GM18502 (cell line): Measurements from ENCODE around the gene SSBP4.
"Not testable (repeated sequence)": the region's sequence is repeated elsewhere in the genome, so short reads cannot be mapped to it uniquely, and the experiment has no call there.

Source experiments
- ATAC-seq: cut with Tn5 transposase; IDR thresholded peaks from one replicate; pipeline ENCODE4 v1.9.1; 2021; ENCODE audit warnings: mild to moderate bottlenecking; ENCODE audit not compliant: unreplicated experiment, poor library complexity

The SSBP4 gene

DNA sequence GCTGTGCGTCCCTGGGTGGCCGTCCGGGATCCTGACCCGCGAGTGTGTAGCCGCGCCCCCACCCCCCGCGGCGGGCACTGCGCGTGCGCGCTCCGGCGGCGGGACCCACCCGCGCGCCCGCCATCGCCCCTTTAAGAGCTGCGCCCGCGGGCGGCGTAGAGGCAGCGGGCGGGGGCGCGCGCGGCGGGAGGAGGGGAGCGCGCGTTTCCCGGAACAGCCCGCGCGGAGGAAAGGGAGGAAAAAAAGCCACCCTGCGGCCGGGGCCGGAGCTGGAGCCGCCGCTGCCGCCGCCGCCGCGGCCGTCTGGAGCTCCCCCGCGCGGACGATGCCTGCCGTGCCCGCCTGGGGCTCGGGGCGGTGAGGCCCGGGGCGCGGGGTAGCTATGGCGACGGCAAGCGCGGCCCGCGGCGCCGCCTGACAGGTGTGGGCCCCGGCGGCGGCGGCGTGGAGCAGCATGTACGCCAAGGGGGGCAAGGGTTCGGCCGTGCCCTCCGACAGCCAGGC, at the start of gene SSBP4:
TSS of gene SSBP4 (plus strand) at position 204 of the 504 bp plus-strand sequence. CDS start at position 455, 251 bp downstream.
- peak; percentile 44 for ATAC-seq

DNA sequence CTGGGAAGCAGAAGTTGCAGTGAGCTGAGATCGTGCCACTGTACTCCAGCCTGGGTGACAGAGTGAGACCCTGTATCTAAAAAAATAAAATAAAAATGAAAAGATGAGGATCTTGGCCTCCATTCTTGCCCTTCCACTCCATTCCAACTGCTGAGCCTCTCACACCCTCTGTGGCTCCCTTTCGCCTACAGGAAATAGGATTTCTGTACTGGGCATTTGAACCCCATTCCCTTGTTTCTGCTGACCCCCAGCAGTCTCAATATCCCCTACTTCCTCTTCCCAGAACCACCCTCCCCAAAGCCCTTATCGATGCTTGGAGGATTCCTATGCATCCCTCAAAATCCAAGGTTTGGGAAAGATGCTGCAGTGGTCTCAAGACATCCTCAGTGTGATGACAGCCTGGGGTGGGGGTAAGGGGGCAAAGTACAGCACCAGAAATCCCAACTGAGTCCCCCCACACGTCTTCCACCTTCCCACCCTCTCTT, 45.7 kb upstream of the SSBP4 start:
- no peak for ATAC-seq

DNA sequence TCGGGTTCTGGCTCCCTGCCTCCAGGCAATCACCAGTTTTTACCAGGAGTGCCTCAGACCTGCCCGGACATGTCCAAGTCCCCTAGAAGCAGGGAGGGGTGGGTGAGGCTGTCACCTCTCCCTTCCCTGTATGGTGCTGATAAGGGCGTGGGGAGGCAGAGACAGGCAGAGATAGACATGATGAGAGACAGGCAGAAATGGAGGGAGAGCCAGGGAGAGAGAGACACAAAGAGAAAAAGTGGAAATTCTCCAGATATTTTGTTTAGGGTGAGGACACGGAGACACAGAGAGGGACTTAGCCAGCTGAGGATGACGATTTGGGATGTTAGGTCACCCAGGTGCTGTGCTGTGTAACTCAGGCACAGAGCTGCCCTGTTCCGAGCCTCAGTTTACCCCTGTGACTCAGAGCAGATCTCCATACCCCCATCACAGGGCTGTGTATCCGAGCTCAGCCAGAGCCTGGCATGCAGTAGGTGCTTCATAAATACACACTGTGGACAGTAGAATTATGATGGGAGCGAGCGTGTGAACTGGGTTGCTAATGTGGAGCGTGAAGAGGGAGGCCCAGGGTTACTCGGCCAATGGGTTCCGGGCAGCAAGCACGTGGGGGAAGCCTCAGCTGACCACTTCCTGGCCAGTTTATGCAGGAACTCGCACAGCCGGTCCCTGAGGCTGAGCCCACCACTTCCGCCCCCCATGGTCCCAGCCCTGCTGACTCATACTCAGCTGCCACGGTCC, 45.1 kb upstream of the SSBP4 start:
- peak; percentile 77 for ATAC-seq

DNA sequence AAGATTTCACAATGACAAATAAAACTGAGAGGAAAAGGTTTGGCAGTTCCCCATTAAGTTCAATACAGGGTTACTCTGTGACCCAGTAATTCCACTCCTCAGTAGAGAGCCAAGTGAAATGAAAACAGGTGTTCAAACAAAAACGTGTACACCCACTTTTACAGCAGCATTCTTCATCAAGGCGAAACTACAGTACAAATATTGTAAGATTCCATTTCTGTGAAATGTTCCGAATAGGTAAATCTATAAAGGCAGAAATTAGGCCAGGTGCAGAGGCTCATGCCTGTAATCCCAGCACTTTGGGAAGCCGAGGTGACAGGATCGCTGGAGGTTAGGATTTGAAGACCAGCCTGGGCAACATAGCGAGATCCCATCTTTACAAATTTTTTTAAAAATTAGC, 42.2 kb upstream of the SSBP4 start:
- ATAC-seq, result no peak

DNA sequence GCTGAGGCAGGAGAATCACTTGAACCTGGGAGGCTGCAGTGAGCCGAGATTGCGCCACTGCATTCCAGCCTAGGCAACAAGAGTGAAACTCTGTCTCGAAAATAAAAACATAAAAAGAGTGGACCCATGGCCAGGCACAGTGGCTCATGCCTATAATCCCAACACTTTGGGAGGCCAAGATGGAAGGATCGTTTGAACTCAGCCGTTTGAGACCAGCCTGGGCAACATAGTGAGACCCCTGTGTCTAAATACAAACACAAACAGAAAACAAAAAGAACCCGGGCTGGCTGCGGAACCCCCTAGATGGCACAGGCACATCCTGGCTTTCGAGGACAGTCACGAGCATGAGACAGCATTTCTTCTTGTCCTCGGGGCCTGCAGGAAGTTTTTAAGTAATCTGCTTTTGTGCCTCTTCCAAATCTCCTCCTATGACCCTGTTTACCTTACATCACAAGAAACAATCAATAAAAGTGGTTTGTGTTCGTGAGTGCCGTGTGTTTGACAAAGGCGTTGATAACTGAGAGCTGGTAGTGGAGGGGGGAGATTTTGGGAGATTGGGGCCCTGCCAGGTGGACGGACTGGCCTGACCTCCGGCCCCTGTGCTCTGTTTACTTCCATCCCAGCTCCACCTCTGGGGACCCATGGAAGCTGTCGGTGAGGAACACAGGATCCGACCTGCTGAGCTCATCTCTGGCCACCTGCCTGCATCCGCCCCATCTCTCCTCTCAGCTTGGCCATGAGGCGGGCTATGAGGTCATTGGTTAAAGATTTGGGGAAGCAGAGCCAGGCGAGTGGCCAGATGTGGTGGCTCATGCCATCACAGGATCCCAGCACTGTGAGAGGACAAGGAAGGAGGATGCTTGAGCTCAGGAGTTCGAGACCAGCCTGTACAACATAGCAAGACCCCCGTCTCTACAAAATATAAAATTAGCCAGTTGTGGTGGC, 39.1 kb upstream of the SSBP4 start:
- no peak for ATAC-seq

DNA sequence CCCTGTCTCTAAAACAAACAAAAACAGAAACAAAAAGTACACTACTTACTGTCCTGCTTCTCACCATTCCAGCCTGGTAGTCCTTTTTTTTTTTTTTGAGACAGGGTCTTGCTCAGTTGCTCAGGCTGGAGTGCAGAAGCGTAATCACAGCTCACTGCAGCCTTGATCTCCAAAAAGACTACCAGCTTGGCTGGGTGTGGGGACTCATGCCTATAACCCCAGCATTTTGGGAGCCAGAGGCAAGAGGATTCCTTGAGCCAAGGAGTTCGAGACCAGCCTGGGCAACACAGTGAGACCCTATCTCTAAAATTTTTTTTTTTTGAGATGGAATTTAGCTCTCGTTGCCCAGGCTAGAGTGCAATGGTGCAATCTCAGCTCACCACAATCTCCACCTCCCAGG, 38.4 kb upstream of the SSBP4 start:
- no peak for ATAC-seq

DNA sequence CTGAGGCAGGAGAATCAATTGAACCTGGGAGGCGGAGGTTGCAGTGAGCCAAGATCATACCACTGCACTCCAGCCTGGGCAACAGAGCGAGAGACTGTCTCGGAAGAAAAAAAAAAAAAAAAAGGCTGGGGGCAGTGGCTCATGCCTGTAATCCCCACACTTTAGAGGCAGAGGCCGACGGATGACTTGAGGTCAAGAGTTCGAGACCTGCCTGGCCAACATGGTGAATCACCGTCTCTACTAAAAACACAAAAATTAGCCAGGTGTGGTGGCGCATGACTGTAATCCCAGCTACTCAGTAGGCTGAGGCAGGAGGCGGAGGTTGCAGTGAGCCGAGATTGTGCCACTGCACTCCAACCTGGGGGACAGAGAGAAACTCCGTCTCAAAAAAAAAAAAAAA, 35.6 kb upstream of the SSBP4 start:
- ATAC-seq, result not testable (repeated sequence)

DNA sequence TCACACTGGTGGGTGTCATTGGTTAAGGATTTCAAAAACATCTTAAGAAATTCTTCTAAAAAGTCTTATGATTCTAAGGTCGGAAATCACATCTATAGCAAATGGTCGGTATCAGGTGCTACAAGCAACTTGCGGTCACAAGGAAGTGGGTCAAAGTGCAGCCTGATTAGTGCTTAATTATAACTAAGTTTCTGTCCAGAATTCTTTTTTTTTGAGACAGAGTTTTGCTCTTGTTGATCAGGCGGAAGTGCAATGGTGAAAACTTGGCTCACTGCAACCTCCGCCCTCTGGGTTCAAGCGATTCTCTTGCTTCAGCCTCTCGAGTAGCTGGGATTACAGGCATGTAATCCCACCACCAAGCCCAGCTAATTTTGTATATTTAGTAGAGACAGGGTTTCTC, 34.4 kb upstream of the SSBP4 start:
- ATAC-seq, result no peak

DNA sequence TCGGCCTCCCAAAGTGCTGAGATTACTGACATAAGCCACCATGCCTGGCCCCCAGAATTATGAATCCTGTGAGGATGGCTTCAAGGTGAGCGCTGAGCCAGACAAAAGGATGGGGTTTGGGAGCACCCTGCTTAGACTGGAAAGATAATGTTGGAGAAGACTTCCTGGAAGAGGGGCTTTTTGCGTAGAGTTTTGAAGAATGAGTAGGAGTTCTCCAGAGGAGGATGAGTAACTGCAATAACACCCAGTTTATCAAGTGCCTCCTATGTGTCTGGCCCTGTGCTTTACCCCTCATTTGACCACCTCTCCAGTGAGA, 33.9 kb upstream of the SSBP4 start:
- no peak for ATAC-seq

DNA sequence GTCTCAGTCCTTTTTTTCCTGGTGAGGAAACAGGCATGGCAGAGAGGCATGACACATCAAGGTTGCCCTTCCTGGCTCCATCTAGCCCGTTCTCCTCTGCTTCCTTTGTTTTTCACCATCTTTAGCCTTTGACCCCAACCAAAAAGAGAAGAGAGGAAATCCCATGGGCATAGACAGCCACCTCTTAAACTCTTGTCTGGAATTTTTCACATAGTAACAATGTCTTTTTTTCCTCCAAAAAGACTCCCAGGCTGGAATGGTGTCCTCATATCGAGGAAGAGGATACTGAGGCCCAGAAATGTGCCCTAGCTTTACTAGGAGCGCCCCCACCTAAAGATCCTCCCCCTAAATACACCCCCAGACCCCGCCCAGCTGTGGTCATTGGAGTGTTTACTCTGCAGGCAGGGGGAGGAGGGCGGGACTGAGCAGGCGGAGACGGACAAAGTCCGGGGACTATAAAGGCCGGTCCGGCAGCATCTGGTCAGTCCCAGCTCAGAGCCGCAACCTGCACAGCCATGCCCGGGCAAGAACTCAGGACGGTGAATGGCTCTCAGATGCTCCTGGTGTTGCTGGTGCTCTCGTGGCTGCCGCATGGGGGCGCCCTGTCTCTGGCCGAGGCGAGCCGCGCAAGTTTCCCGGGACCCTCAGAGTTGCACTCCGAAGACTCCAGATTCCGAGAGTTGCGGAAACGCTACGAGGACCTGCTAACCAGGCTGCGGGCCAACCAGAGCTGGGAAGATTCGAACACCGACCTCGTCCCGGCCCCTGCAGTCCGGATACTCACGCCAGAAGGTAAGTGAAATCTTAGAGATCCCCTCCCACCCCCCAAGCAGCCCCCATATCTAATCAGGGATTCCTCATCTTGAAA, 33.3 kb upstream of the SSBP4 start, which contains the start of gene GDF15:
TSS of gene GDF15 (plus strand) at position 484 of the 868 bp plus-strand sequence. CDS start at position 516, 32 bp downstream.
- ATAC-seq, result no peak

DNA sequence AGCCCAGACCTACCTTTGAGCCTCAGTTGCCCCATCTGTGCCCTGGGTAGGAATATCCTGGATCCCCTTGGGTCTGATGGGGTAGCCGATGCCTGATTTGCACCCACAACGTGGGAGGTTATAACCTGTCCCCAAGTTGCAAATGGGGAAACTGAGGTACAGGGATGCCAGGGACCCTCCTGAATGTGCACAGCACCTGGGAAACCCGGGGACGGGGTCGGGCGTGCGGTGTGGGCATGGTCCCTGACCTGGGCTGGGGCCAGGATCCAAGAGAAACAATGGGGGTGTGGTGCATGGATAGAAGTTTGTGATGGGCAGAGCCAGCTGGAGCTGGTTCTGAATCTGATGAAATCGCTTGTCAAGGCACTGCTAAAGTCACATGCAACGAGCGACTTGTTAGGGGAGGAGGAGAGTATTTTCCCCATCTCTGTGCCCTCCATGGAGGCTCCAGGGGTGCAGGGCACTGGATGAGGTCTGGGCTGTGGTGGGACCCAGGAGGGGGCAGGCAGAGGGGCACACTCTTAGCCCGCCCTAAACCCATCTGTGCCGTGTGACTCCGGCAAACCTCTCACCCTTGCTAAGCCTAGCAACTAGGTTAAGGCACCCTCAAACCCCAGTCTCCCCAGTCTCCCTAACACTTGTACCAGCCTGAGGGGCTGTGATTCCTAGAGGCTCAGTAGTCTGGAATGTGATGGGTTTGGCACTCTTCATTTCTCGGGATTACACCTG, 32.5 kb upstream of the SSBP4 start:
- ATAC-seq, result no peak

DNA sequence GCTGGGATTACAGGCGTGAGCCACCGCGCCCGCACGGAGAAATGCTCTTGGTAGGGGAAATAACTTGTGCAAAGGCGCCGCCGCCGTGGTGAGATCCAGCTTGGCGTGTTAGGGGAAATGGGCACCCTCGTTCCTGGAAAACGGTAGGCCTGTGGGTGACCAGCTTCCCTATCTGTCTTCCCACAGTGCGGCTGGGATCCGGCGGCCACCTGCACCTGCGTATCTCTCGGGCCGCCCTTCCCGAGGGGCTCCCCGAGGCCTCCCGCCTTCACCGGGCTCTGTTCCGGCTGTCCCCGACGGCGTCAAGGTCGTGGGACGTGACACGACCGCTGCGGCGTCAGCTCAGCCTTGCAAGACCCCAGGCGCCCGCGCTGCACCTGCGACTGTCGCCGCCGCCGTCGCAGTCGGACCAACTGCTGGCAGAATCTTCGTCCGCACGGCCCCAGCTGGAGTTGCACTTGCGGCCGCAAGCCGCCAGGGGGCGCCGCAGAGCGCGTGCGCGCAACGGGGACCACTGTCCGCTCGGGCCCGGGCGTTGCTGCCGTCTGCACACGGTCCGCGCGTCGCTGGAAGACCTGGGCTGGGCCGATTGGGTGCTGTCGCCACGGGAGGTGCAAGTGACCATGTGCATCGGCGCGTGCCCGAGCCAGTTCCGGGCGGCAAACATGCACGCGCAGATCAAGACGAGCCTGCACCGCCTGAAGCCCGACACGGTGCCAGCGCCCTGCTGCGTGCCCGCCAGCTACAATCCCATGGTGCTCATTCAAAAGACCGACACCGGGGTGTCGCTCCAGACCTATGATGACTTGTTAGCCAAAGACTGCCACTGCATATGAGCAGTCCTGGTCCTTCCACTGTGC, 30.9 kb upstream of the SSBP4 start:
- peak; percentile 75 for ATAC-seq

DNA sequence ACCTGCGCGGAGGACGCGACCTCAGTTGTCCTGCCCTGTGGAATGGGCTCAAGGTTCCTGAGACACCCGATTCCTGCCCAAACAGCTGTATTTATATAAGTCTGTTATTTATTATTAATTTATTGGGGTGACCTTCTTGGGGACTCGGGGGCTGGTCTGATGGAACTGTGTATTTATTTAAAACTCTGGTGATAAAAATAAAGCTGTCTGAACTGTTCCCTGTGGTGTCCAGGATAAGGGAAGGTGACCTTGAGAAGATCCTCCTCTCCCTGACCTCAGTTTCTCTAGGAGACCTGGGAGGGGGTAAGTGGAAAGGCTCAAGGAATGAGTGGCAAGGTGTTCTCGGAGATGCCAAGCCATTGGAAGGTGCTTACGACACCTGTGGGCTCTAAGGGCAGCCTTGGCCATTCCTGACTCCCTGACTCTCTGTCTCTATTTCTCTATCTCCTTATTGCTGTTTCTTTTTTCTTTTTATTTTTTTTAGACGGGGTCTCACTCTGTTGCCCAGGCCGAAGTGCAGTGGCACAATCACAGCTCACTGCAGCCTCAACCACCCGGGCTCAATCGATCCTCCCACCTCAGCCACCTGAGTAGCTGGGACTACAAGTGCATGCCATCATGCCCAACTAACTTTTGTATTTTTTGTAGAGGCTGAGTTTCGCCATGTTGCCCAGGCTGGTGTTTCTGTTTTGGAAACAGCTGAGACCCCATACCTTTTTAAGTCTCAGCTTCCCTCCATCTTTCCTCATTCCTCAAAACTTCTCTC, 30.1 kb upstream of the SSBP4 start:
- no peak for ATAC-seq

DNA sequence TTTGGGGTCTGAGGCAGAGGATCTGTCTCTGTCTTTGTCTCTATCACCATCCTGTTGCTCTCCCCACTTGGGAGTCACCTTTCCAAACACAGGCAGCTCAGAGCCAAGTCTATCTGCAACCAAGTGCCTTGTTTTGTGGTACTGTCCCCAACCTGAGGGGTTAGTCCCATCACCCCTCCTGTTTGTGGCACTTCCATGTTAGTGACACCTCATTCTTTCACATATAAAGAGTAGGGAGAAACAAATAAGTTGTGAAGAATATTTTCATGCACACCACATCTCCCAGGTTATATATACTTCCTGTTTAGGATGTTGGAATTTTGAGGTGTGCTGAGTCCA, 29.5 kb upstream of the SSBP4 start:
- ATAC-seq, result no peak

DNA sequence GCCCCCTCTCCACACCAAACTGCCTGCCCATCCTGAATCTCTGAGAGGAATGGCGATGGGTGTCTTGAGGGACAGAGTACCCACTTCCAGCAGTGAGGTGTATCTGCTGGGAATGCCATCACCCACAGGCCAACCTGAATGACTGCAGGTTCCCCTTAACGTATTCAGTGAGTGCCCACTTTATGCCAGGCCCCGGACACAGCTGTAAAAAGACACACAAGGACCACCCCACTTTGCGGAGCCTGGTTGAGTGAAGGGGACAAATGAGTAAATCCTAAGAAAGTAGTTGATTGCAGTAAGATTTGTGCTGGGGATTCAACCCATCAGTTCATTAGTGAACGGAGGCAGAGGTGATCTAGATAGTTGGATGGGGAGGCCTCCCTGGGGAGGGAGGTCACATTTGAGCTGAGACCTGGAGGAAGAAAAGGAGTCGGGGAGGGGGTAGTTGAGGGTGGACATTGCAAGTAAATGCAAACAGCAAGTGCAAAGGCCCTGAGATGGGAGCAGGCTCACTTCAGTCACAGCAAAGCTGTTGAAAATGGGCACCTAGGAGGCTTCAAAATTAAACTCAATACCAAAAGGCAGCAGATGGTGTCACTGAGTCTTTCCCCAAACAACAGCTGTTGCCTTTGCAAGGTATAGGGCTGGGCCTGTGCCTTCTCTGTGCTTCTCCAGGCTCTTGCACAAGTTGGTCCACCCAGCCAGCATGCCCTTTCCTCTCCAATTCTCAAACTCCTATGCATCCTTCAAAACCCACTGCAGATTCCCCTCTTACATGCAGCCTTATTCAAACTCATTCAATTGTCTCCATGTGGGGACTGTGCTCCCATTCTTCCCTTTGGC, 28.9 kb upstream of the SSBP4 start:
- no peak for ATAC-seq

DNA sequence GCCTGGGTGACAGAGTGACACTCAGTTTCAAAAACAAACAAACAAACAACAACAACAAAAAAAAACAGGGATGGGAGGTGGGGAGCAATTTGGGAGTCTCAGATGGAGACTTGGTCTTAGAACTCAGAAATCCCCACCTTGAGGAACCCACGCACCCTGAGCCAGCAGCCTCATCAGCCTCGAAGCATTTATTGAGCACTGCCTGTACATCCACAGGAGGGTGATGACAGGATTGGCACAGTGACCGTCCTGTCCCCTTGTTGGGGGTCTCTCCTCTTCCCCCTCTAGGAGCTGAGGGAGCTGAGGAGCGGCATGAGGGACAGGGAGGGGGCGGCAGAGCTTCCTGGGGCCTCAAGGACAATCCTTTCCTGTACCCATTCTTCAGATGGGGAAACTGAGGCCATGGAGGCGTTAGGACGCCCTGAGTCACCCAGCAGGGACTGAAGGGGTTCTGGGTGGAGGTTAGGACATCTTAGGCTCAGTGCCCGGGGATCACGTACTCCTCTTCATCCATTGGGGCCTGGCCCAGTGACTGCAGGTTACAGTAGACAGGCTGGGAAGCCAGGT, 27.6 kb upstream of the SSBP4 start:
- no peak for ATAC-seq

DNA sequence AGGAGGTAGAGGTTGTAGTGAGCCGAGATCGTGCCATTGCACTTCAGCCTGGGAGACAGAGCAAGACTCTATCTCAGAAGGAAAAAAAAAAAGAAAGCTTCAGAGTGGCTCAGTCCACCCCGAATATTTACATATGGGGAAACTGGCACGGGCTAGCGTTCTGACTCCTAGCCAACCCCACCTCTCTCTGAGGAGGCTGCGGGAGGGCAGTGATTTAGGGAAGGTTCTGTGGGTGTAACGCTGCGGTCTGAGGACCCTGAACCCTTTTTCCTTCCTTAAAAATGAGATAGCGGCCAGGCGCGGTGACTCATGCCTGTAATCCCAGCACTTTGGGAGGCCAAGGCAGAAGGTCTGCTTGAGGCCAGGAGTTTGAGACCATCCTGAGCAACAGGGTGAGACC, 26.8 kb upstream of the SSBP4 start:
- ATAC-seq, result no peak
